Gastrocnemius medialis (tissue), 4 donors: ENCODE results near the gene USP54. TPM values are rescaled to one million over a fixed set of nuclear protein-coding genes. Genes with fewer than 3 reads are reported as not detected.

Experiments used
- ATAC-seq, 2 donors: fragments of 150-250 bp; one replicate each; pipeline ENCODE4 v1.9.1; 2016
- DNase-seq, 2 donors: peaks; one replicate each; pipeline ENCODE4 v3.0.0-alpha.2; 2019
- H3K27ac ChIP-seq, 4 donors: fragments of 200-600 bp; sonication (generic); 1 replicate in 1 of 4; 2 replicates in 3 of 4; pipeline ENCODE4 v1.5.1; 2016 to 2018; ENCODE audit warnings: mild to moderate bottlenecking in 2 of 4, moderate library complexity in 1 of 4
- H3K27me3 ChIP-seq, 3 donors: fragments of 200-600 bp; sonication (generic) in 2 of 3; 1 replicate in 1 of 3; 2 replicates in 2 of 3; pipeline versions ENCODE4 v1.5.1 to v1.6.0; 2016 to 2019; ENCODE audit warnings: mild to moderate bottlenecking in 1 of 3, moderate library complexity in 1 of 3
- H3K36me3 ChIP-seq, 2 donors: fragments of 200-600 bp; sonication (generic) in 1 of 2; one replicate each; pipeline ENCODE4 v1.5.1; 2017 to 2018
- H3K4me1 ChIP-seq, 2 donors: fragments of 200-600 bp; sonication (generic) in 1 of 2; one replicate each; pipeline ENCODE4 v1.5.1; 2016 to 2017; ENCODE audit warnings: mild to moderate bottlenecking in 2 of 2
- H3K4me3 ChIP-seq, 4 donors: fragments of 200-600 bp; sonication (generic) in 3 of 4; 1 replicate in 1 of 4; 2 replicates in 3 of 4; pipeline ENCODE4 v1.5.1; 2016 to 2019; ENCODE audit warnings: mild to moderate bottlenecking in 2 of 4
- H3K9me3 ChIP-seq, 3 donors: fragments of 200-600 bp; sonication (generic) in 2 of 3; 1 replicate in 1 of 3; 2 replicates in 2 of 3; pipeline ENCODE4 v1.5.1; 2016 to 2019
- CTCF ChIP-seq, 5 experiments: fragments of 450-650 bp in 3 of 5; fragments of 200-600 bp in 2 of 5; sonication (generic) in 2 of 5; IDR thresholded peaks in 4 of 5; conservative IDR thresholded peaks in 1 of 5; 1 replicate in 4 of 5; 2 replicates in 1 of 5; pipeline ENCODE4 v1.5.1; 2016 to 2019; ENCODE audit warnings: antibody characterized with exemption in 5 of 5, mild to moderate bottlenecking in 3 of 5, moderate library complexity in 3 of 5
- POLR2A ChIP-seq, 2 donors: fragments of 450-650 bp; IDR thresholded peaks; one replicate each; pipeline ENCODE4 v1.6.1; 2017; ENCODE audit warnings: antibody characterized with exemption in 2 of 2, mild to moderate bottlenecking in 2 of 2, moderate library complexity in 2 of 2
- in situ Hi-C, 4 donors: fragments of 200-750 bp; cut with MboI; loops; one replicate each; pipeline versions ENCODE4 v1.15.0 to v1.8.0; 2017; ENCODE audit warnings: low sequenced_read_pairs in 4 of 4
- intact Hi-C: fragments of 100-400 bp; cut with DNase I; formaldehyde crosslinking; loops from one replicate; pipeline ENCODE4 v1.15.1; 2023; ENCODE audit warnings: low total_unique reads
- total RNA-seq, 4 donors: library from RNA; depleted of rRNA; stranded (reverse); fragments of >200 nt; gene quantifications; one replicate each; pipeline versions ENCODE4 v1.1.0 to v1.2.3, GENCODE V29; 2016

Gene USP54
- total RNA-seq, 4 donors from 2014 or later = 89.8 to 276 (median 154) TPM

- Histone ChIP-seq H3K4me1 (no peaks in the 10 kb centered on the region), H3K27me3 (no peaks in the 10 kb centered on the region), H3K9me3 (no peaks in the 10 kb centered on the region), H3K4me3 (no peak overlapping the region), H3K36me3 (peaks cover 7 to 100% of the 10 kb centered on the region in 2 donors), H3K27ac (peak overlapping the region; percentile 54 to 69 (median 62))
- intact Hi-C loops (no loop called here), in situ Hi-C loops (no loop called here)
- ATAC-seq (peak; percentile 76 to 77), DNase-seq (peak in 1 of 2 donors; percentile 47)
- TF ChIP-seq POLR2A (IDR thresholded peaks at IDR 0.05) (no peak), CTCF (IDR thresholded peaks at IDR 0.05 in 4 of 5, conservative IDR thresholded peaks at IDR 0.05 in 1 of 5) (no peak)
Measured at GRCh38 chr10:73517166-73517888, 73.8 kb downstream of the USP54 start.

DNA sequence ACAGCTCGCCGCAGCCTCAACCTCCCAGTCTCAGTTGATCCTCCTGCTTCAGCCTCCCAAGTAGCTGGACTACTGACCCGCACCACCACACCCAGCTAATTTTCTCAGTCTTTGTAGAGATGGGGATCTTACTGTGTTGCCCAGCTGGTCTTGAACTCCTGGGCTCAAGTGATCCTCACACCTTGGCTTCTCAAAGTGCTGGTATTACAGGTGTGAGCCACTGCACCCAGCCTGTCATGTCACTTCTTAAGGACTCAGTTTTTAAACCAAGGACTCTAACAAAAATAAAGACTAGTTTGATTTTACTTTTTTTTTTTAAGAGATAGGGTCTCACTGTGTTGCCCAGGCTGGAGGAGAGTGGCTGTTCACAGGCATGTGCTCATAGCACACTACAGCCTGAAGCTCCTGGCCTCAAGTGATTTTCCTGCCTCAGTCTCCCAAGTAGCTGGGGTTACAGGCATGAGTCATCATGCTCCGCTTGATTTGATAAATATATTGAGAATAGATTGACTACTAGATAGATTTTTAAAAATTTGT lies 78.9 kb downstream of the USP54 start:
- Histone ChIP-seq H3K4me3 (no peak overlapping the region), H3K27ac (peak overlapping the region in 1 of 4 donors; percentile 14), H3K4me1 (no peaks in the 10 kb centered on the region), H3K27me3 (no peaks in the 10 kb centered on the region), H3K36me3 (peaks cover 0 to 95% of the 10 kb centered on the region in 2 donors), H3K9me3 (no peaks in the 10 kb centered on the region)
- in situ Hi-C loops = no loop called here
- TF ChIP-seq POLR2A (IDR thresholded peaks at IDR 0.05) (no peak), CTCF (IDR thresholded peaks at IDR 0.05 in 4 of 5, conservative IDR thresholded peaks at IDR 0.05 in 1 of 5) (no peak)
- ATAC-seq (no peak), DNase-seq (no peak)
- intact Hi-C loops = no loop called here

- Histone ChIP-seq H3K36me3 (peaks cover 0 to 93% of the 10 kb centered on the region in 2 donors), H3K27ac (no peak overlapping the region)
Measured at GRCh38 chr10:73509695-73510094, 81.4 kb downstream of the USP54 start.

GRCh38 chr10:73506491-73506890 lies 84.7 kb downstream of the USP54 start:
- ATAC-seq (no peak), DNase-seq (no peak)
- H3K4me3 ChIP-seq = no peak overlapping the region
- no peaks in the 10 kb centered on the region for H3K9me3 ChIP-seq
- H3K36me3 ChIP-seq = peaks cover 0 to 92% of the 10 kb centered on the region in 2 donors
- H3K27me3 ChIP-seq = no peaks in the 10 kb centered on the region
- no peak for TF ChIP-seq CTCF (IDR thresholded peaks at IDR 0.05 in 4 of 5, conservative IDR thresholded peaks at IDR 0.05 in 1 of 5)
- TF ChIP-seq POLR2A (IDR thresholded peaks at IDR 0.05) = no peak
- in situ Hi-C loops = no loop called here
- no peak overlapping the region for H3K27ac ChIP-seq
- no peaks in the 10 kb centered on the region for H3K4me1 ChIP-seq
- intact Hi-C loops = no loop called here

More at GRCh38 chr10:73509695-73510094, 81.4 kb downstream of the USP54 start:
- Histone ChIP-seq H3K27me3 (no peaks in the 10 kb centered on the region), H3K4me1 (no peaks in the 10 kb centered on the region), H3K4me3 (no peak overlapping the region), H3K9me3 (no peaks in the 10 kb centered on the region)
- no peak for DNase-seq
- TF ChIP-seq CTCF (IDR thresholded peaks at IDR 0.05 in 4 of 5, conservative IDR thresholded peaks at IDR 0.05 in 1 of 5) (no peak), POLR2A (IDR thresholded peaks at IDR 0.05) (no peak)
- ATAC-seq = no peak
- intact Hi-C loops (no loop called here), in situ Hi-C loops (no loop called here)
